Peyer's patch (tissue), 4 donors: ENCODE data around the gene IKZF4.

Source experiments
- CTCF ChIP-seq, 6 experiments: fragments of 450-650 bp in 4 of 6; fragments of 200-600 bp in 2 of 6; sonication (generic) in 1 of 6; IDR thresholded peaks; one replicate each; pipeline ENCODE4 v1.5.1; 2017 to 2019; ENCODE audit warnings: antibody characterized with exemption in 6 of 6, mild to moderate bottlenecking in 3 of 6, moderate library complexity in 1 of 6
- POLR2A ChIP-seq, 2 donors: fragments of 450-650 bp; IDR thresholded peaks; one replicate each; pipeline ENCODE4 v1.5.1; 2017; ENCODE audit warnings: antibody characterized with exemption in 2 of 2, mild to moderate bottlenecking in 2 of 2, moderate library complexity in 2 of 2

- TF ChIP-seq POLR2A (IDR thresholded peaks at IDR 0.05) = no peak
- no peak for TF ChIP-seq CTCF (IDR thresholded peaks at IDR 0.05)
Observed at GRCh38 chr12:56062996-56063395, 42.2 kb downstream of the IKZF4 start.
